ENCODE data around the gene DPP10.

DPP10 gene

DNA sequence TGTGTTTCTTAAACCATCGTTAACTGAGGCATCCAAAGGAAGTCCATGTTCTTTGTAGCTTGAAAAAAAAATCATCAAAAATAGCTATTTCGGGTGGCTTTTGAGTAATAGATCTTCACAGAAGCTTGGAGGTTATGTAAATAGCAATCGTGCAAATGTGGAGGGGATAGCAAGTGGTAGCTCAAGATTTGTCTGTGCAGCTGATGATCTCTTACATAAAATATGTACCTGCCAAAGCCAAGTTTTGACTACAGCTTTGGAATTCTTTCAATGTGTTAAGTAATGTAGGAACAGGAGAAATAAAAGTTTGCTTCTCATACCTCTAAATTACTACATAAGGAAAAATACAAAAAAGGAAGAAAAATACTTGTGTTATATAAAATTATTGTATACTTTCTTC is 1432.0 kb downstream of the DPP10 start:
- no peak overlapping the region for H3K27ac ChIP-seq
- H2AFZ ChIP-seq: no peak overlapping the region
- H3K79me2 ChIP-seq: no peaks in the 10 kb centered on the region
- H3K4me3 ChIP-seq (ENCODE audit: low read depth, low read length): no peak overlapping the region
- H3K4me2 ChIP-seq (ENCODE audit: low read length): no peak overlapping the region
- no peaks in the 10 kb centered on the region for H3K36me3 ChIP-seq (ENCODE audit: control insufficient read depth, insufficient read depth, low read length)
- no peak for TF ChIP-seq CTCF (IDR thresholded peaks at IDR 0.05)
- H3K27me3 ChIP-seq (ENCODE audit: control insufficient read depth, insufficient read depth, low read length): no peaks in the 10 kb centered on the region
- H3K9ac ChIP-seq: no peak overlapping the region
- no peaks in the 10 kb centered on the region for H3K4me1 ChIP-seq
- no peaks in the 10 kb centered on the region for H3K9me3 ChIP-seq (ENCODE audit: control insufficient read depth, low read length)

DNA sequence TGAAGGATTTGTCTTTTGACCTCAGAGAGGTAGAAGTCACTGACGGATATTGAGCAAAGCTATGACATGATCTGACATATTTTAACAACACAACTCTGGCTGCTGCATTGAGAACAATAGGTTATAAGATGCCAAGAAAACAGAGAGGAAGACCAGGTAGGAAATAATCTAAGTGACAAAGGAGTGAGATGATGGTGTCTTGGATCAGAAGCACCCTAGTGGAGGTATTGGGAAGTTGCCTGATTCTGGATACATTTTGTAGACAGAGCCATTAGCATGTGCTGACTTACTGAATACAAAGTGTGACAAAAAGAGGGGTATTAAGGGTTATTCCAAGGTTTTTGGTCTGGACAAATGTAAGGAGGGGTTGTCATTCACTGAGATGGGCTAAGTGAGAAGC is 1438.1 kb downstream of the DPP10 start:
- Histone ChIP-seq H3K9ac (no peak overlapping the region), H3K36me3 (ENCODE audit: control insufficient read depth, insufficient read depth, low read length) (no peaks in the 10 kb centered on the region), H3K4me3 (ENCODE audit: low read depth, low read length) (no peak overlapping the region), H2AFZ (no peak overlapping the region), H3K9me3 (ENCODE audit: control insufficient read depth, low read length) (no peaks in the 10 kb centered on the region), H3K79me2 (no peaks in the 10 kb centered on the region), H3K4me2 (ENCODE audit: low read length) (no peak overlapping the region), H3K27ac (no peak overlapping the region), H3K4me1 (no peaks in the 10 kb centered on the region), H3K27me3 (ENCODE audit: control insufficient read depth, insufficient read depth, low read length) (no peaks in the 10 kb centered on the region)
- TF ChIP-seq CTCF (IDR thresholded peaks at IDR 0.05): no peak

DNA sequence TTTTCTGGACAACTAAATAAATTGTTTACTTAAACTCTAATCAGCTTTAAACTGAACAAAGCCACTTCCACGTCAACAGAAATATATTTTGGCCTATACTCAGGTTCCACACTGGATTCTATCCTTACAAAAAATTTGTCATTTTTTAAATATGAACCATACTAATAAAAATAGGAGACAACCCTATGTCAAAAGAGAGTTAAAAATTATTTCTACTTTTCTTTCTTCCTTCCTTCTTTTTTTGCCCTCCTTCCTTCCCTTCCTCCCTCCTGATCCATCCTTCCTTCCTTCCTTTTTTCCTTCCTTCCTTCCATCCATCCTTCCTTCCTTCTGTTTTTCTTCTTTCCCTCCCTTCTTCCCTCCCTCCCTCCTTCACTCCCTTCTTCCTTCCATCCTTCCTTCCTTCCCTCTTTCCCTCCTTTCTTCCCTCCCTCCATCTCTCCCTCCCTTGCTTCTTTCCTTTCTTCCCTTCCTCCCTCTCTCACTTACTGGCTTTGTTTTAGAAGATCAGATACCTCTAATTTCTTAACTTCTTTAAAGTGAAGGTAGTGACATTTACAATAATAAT is 1444.9 kb downstream of the DPP10 start:
- no peak overlapping the region for H3K27ac ChIP-seq
- TF ChIP-seq CTCF (IDR thresholded peaks at IDR 0.05): no peak
- H3K9me3 ChIP-seq (ENCODE audit: control insufficient read depth, low read length): no peaks in the 10 kb centered on the region
- H3K27me3 ChIP-seq (ENCODE audit: control insufficient read depth, insufficient read depth, low read length): no peaks in the 10 kb centered on the region
- H3K79me2 ChIP-seq: no peaks in the 10 kb centered on the region
- H3K36me3 ChIP-seq (ENCODE audit: control insufficient read depth, insufficient read depth, low read length): no peaks in the 10 kb centered on the region
- no peaks in the 10 kb centered on the region for H3K4me1 ChIP-seq
- H3K4me2 ChIP-seq (ENCODE audit: low read length): no peak overlapping the region
- H3K9ac ChIP-seq: no peak overlapping the region
- H3K4me3 ChIP-seq (ENCODE audit: low read depth, low read length): no peak overlapping the region
- no peak overlapping the region for H2AFZ ChIP-seq

Data from parathyroid adenoma (tissue), 2 donors.